HL-60 (cell line): ENCODE results near the gene FAM47E.

Source experiments
- DNase-seq, 2 experiments: peaks; one replicate each; pipeline ENCODE4 v3.0.0-alpha.2; 2010 to 2020; ENCODE audit warnings: low read depth in 1 of 2, low spot score in 1 of 2
- H3K27ac ChIP-seq: fragments of 250-450 bp; sonication (Bioruptor Pico); replicated peaks from 2 replicates; pipeline ENCODE4 v1.5.1; 2020; ENCODE audit warnings: mild to moderate bottlenecking, moderate library complexity
- H3K27me3 ChIP-seq: fragments of 250-450 bp; sonication (Bioruptor Pico); 2 replicates; pipeline ENCODE4 v1.5.1; 2021; ENCODE audit warnings: mild to moderate bottlenecking, moderate library complexity; ENCODE audit not compliant: insufficient read depth, poor library complexity, severe bottlenecking
- H3K4me3 ChIP-seq: replicated peaks from 2 replicates; pipeline ENCODE4 v1.5.1; 2011; ENCODE audit warnings: mild to moderate bottlenecking, control low read depth, low read length; ENCODE audit not compliant: insufficient read depth
- GABPA ChIP-seq: IDR thresholded peaks from 2 replicates; pipeline ENCODE4 v1.6.1; 2012; ENCODE audit warnings: low read depth
- POLR2AphosphoS5 ChIP-seq: IDR thresholded peaks from 2 replicates; pipeline ENCODE4 v1.6.1; 2012; ENCODE audit warnings: low read depth
- SPI1 ChIP-seq: IDR thresholded peaks from 2 replicates; pipeline ENCODE4 v1.6.1; 2012; ENCODE audit warnings: low read depth, mild to moderate bottlenecking, borderline replicate concordance
- TF ChIP-seq, protein P1 (sequence below): IDR thresholded peaks from one replicate; pipeline ENCODE4 v1.5.1; 2011; ENCODE audit warnings: low read length, control low read depth, inconsistent platforms; ENCODE audit not compliant: insufficient read depth
- TF ChIP-seq, protein P2 (sequence below): IDR thresholded peaks from 2 replicates; pipeline ENCODE4 v1.6.1; 2012; ENCODE audit warnings: low read depth; ENCODE audit not compliant: insufficient replicate concordance

FAM47E gene

DNA sequence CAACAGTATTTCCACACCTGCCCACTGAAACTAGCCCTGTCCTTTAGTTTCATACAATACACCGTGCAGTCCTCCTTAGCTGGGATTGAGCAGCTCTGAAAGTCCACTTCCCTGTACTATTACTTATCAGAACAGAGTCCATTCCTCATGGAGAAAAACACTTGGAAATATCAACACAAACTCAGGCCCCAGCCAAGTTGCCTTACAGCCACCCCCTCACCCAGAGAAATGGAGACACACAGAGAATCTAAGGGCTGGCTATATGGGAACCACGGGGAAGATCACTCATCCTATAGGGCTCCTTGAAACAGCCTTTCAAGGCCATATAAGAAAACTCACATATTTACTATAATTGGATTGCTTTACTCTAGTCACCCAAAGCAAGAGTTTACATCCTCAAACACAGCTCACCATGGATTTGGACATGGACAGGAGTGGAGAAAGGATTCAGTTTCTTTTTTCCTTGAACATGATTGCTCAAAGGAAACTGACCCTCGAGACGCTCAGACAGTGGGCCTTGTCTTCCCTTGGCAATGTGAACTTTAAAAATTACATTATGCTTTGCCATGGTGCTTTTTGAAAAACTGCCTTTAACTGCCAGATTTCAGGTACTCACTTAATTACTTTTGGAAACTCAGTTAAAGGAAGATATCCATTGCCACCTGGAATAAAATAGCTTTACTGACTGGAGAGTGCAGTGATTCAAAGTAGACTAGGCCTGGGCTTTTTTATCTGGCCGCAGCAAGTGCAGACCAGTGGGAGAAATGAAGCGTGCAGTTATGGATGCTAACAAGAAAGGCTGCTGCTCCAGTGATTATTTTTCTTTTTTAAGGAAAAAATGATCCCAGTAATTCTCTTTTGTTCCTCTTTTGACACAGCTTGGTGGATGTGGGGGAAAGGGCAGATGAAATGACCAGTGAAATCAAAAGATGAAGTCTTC is 39.5 kb upstream of the FAM47E start:
- H3K4me3 ChIP-seq = no peak overlapping the region
- no peak overlapping the region for H3K27ac ChIP-seq

DNA sequence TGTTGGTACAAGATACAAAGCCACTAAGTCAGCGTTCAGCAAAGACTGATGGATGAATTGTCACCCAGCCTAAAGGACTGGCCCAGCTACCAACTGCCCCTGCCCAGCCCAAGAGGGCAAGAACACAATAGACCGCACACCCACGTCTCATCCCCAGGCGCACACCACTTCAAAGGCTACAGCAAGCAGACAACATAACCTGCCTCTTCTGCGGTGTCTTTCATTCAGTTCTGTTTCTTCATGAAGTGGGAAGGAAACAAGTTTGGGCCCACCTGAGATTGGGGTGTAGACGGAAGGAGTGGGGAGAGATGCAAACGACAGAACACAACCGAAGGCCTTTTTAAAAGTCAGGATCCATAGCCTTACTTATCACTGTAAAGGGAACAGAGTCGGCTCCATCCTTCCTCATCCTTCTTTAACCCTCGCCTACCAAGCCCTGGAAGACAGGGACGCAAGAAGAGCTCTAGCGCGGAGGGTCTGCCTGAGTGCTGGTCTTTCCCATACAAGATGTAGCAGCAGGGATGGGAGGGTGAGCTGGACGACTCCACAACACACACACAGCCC is 38.6 kb upstream of the FAM47E start:
- TF ChIP-seq POLR2AphosphoS5 = no peak
- TF ChIP-seq, protein P1, sequence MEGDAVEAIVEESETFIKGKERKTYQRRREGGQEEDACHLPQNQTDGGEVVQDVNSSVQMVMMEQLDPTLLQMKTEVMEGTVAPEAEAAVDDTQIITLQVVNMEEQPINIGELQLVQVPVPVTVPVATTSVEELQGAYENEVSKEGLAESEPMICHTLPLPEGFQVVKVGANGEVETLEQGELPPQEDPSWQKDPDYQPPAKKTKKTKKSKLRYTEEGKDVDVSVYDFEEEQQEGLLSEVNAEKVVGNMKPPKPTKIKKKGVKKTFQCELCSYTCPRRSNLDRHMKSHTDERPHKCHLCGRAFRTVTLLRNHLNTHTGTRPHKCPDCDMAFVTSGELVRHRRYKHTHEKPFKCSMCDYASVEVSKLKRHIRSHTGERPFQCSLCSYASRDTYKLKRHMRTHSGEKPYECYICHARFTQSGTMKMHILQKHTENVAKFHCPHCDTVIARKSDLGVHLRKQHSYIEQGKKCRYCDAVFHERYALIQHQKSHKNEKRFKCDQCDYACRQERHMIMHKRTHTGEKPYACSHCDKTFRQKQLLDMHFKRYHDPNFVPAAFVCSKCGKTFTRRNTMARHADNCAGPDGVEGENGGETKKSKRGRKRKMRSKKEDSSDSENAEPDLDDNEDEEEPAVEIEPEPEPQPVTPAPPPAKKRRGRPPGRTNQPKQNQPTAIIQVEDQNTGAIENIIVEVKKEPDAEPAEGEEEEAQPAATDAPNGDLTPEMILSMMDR = no peak
- TF ChIP-seq, protein P2, sequence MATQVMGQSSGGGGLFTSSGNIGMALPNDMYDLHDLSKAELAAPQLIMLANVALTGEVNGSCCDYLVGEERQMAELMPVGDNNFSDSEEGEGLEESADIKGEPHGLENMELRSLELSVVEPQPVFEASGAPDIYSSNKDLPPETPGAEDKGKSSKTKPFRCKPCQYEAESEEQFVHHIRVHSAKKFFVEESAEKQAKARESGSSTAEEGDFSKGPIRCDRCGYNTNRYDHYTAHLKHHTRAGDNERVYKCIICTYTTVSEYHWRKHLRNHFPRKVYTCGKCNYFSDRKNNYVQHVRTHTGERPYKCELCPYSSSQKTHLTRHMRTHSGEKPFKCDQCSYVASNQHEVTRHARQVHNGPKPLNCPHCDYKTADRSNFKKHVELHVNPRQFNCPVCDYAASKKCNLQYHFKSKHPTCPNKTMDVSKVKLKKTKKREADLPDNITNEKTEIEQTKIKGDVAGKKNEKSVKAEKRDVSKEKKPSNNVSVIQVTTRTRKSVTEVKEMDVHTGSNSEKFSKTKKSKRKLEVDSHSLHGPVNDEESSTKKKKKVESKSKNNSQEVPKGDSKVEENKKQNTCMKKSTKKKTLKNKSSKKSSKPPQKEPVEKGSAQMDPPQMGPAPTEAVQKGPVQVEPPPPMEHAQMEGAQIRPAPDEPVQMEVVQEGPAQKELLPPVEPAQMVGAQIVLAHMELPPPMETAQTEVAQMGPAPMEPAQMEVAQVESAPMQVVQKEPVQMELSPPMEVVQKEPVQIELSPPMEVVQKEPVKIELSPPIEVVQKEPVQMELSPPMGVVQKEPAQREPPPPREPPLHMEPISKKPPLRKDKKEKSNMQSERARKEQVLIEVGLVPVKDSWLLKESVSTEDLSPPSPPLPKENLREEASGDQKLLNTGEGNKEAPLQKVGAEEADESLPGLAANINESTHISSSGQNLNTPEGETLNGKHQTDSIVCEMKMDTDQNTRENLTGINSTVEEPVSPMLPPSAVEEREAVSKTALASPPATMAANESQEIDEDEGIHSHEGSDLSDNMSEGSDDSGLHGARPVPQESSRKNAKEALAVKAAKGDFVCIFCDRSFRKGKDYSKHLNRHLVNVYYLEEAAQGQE = no peak
- TF ChIP-seq SPI1 = no peak
- no peak for TF ChIP-seq GABPA
- DNase-seq = no peak
- peak overlapping the region; percentile 36 for H3K27ac ChIP-seq
- H3K27me3 ChIP-seq = no peaks in the 10 kb centered on the region
- H3K4me3 ChIP-seq = peak overlapping the region; percentile 67

More for the DNA sequence above, 39.5 kb upstream of the FAM47E start:
- H3K27me3 ChIP-seq = no peaks in the 10 kb centered on the region
- no peak for TF ChIP-seq GABPA
- no peak for TF ChIP-seq POLR2AphosphoS5
- TF ChIP-seq, protein P2 = no peak
- TF ChIP-seq, protein P1 = no peak
- TF ChIP-seq SPI1 = no peak
- no peak for DNase-seq

DNA sequence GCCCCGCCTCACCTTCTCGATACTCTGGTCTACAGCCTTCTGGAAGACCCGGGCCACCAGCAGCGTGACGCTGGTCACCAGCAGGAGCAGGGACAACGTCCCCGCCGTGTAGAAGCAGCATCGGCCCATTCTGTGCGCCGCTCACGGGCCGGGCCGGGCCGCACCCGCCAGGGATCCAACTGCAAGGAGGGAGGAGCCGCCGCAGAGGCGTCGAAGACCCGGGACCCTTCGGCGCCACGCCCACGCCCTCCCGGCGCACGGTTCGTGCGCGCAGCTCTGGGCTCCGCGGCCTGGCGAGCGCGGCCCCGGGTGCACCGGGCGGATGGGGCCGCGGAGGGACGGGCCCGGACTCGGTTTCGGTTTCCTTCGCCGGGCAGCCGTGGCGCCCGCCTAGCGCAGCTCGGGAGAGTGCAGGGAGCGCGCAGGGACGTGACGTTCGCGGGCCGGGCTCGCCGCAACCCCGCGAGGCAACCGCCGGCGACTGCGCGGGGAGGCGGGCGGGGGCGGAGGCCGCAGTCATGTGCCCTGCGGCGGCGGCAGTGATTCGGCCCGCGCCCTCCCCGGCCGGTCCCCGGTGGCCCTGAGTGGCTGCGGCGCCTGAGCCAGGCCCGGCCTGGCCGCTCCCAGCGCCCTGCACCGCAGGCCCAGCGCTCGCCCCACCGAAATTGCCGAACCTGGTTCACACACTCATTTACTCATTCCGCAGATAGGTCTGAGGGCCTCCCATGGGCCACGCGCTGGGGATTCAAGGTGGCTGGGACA is 37.9 kb upstream of the FAM47E start, which contains the start of gene SCARB2:
Gene SCARB2 (minus strand): TSS at position 410 of the 762 bp plus-strand sequence. CDS start 281 bp downstream, at position 129.
- peak within 1 kb of the TSS; percentile 79 for H3K27ac ChIP-seq
- no peaks in the 10 kb centered on the region for H3K27me3 ChIP-seq
- TF ChIP-seq, protein P1 = no peak
- TF ChIP-seq GABPA (no peak), SPI1 (no peak), POLR2AphosphoS5 (no peak)
- TF ChIP-seq, protein P2 = no peak
- peak in 1 of 2 experiments; percentile 75 for DNase-seq
- H3K4me3 ChIP-seq = peak within 1 kb of the TSS; percentile 67
